K562 (cell line): Measurements from ENCODE around the gene RAP2B. TPM values are rescaled to one million over a fixed set of nuclear protein-coding genes. Genes with fewer than 3 reads are reported as not detected.
A peak's percentile ranks its signal among the peaks of the same experiment; 100 is the strongest.

Experiments
- ARID1B ChIP-seq: fragments of 450-650 bp; IDR thresholded peaks from 2 replicates; pipeline ENCODE4 v1.6.1; 2016; ENCODE audit warnings: antibody characterized with exemption, mild to moderate bottlenecking, inconsistent platforms
- CBFA2T3 ChIP-seq: fragments of 450-650 bp; IDR thresholded peaks from 2 replicates; pipeline ENCODE4 v1.6.1; 2017
- E2F6 ChIP-seq, 2 experiments: IDR thresholded peaks; 2 replicates each; pipeline ENCODE4 v1.6.1; 2011; ENCODE audit warnings: borderline replicate concordance in 1 of 2, control low read depth in 1 of 2, low read depth in 1 of 2, low read length in 1 of 2, mild to moderate bottlenecking in 1 of 2, mixed read lengths in 1 of 2, moderate library complexity in 1 of 2; ENCODE audit not compliant: insufficient read depth in 1 of 2, insufficient read length in 1 of 2, poor library complexity in 1 of 2, severe bottlenecking in 1 of 2; ENCODE audit errors: extremely low read depth in 1 of 2
- EP300 ChIP-seq: IDR thresholded peaks from 2 replicates; pipeline ENCODE4 v1.6.1; 2012; ENCODE audit warnings: low read length, improper control_type of control experiment
- FOXK2 ChIP-seq, 2 experiments: fragments of 450-650 bp; IDR thresholded peaks in 1 of 2; conservative IDR thresholded peaks in 1 of 2; 2 replicates each; pipeline ENCODE4 v1.6.1; 2016; ENCODE audit warnings: low read depth in 2 of 2, mild to moderate bottlenecking in 1 of 2
- JUN ChIP-seq, 2 experiments: sonication (generic) in 1 of 2; formaldehyde crosslinking in 1 of 2; IDR thresholded peaks; 2 replicates each; pipeline versions ENCODE4 v1.6.1 to v1.8.0; 2012 to 2022; ENCODE audit warnings: borderline replicate concordance in 2 of 2, mild to moderate bottlenecking in 2 of 2, improper control_type of control experiment in 1 of 2, low read depth in 1 of 2, low read length in 1 of 2, missing genetic modification reagents in 1 of 2
- JUND ChIP-seq, 2 experiments: IDR thresholded peaks; 2 replicates in 1 of 2; 3 replicates in 1 of 2; pipeline ENCODE4 v1.6.1; 2011; ENCODE audit warnings: borderline replicate concordance in 2 of 2, low read depth in 2 of 2, low read length in 2 of 2, improper control_type of control experiment in 1 of 2, missing biosample characterization in 1 of 2, missing genetic modification characterization in 1 of 2, missing genetic modification reagents in 1 of 2
- KDM1A ChIP-seq, 2 experiments: fragments of 450-650 bp; IDR thresholded peaks; 2 replicates each; pipeline ENCODE4 v1.6.1; 2016; ENCODE audit warnings: mild to moderate bottlenecking in 2 of 2
- MEF2A ChIP-seq: IDR thresholded peaks from 2 replicates; pipeline ENCODE4 v1.6.1; 2011; ENCODE audit warnings: low read depth, mild to moderate bottlenecking, low read length, moderate library complexity; ENCODE audit not compliant: control insufficient read depth
- MEIS2 ChIP-seq: fragments of 450-650 bp; IDR thresholded peaks from 2 replicates; pipeline ENCODE4 v1.6.1; 2014; ENCODE audit warnings: mild to moderate bottlenecking; ENCODE audit not compliant: partially characterized antibody
- MYNN ChIP-seq, 2 experiments: sonication (generic); formaldehyde crosslinking in 1 of 2; IDR thresholded peaks; 2 replicates each; pipeline versions ENCODE4 v1.5.0 to v1.6.1; 2016 to 2020; ENCODE audit warnings: antibody characterized with exemption in 1 of 2, missing genetic modification reagents in 1 of 2
- NBN ChIP-seq: fragments of 450-650 bp; IDR thresholded peaks from 2 replicates; pipeline ENCODE4 v1.6.1; 2016; ENCODE audit warnings: low read depth, mild to moderate bottlenecking
- NCOA1 ChIP-seq: fragments of 450-650 bp; IDR thresholded peaks from 2 replicates; pipeline ENCODE4 v1.6.1; 2016; ENCODE audit warnings: low read depth
- NCOR1 ChIP-seq: fragments of 450-650 bp; IDR thresholded peaks from 2 replicates; pipeline ENCODE4 v1.6.1; 2016; ENCODE audit warnings: mild to moderate bottlenecking, moderate library complexity
- RCOR1 ChIP-seq, 2 experiments: IDR thresholded peaks; 2 replicates each; pipeline ENCODE4 v1.6.1; 2012; ENCODE audit warnings: low read depth in 2 of 2, low read length in 2 of 2, borderline replicate concordance in 1 of 2, improper control_type of control experiment in 1 of 2
- SMARCA4 ChIP-seq: fragments of 450-650 bp; IDR thresholded peaks from 2 replicates; pipeline ENCODE4 v1.6.1; 2016
- SREBF2 ChIP-seq: sonication (generic); formaldehyde crosslinking; IDR thresholded peaks from 2 replicates; pipeline ENCODE4 v1.4.0; 2020; ENCODE audit warnings: mild to moderate bottlenecking, missing genetic modification reagents
- THAP12 ChIP-seq: fragments of 250-450 bp; sonication (Bioruptor Pico); IDR thresholded peaks from 2 replicates; pipeline ENCODE4 v1.9.0; 2021; ENCODE audit warnings: mild to moderate bottlenecking, inconsistent platforms
- TRIM24 ChIP-seq, 2 experiments: fragments of 450-650 bp; IDR thresholded peaks; 2 replicates each; pipeline ENCODE4 v1.6.1; 2016
- ZNF518B ChIP-seq: fragments of 250-450 bp; sonication (Bioruptor Pico); IDR thresholded peaks from 2 replicates; pipeline ENCODE4 v1.5.0; 2021; ENCODE audit warnings: mild to moderate bottlenecking, moderate library complexity
- ZNF561 ChIP-seq: fragments of 450-650 bp; formaldehyde crosslinking; conservative IDR thresholded peaks from 2 replicates; pipeline ENCODE4 v1.4.0; 2020; ENCODE audit warnings: mild to moderate bottlenecking, moderate library complexity
- polyA plus RNA-seq, 8 experiments: library from polyadenylated mRNA; depleted of rRNA in 4 of 8; stranded (reverse) in 5 of 8; unstranded in 3 of 8; fragments of >200 nt; fragmentation: Nextera tagmentation in 2 of 8; fragmentation: Illumina TruSeq in 1 of 8; extraction: Ambion mirVana in 2 of 8; extraction: Trizol in 1 of 8; gene quantifications; 2 replicates each; pipeline versions ENCODE4 v1.2.1 to v1.2.3, GENCODE V29; 2011 to 2014; ENCODE audit warnings: inconsistent platforms in 1 of 8, missing spikeins in 1 of 8
- total RNA-seq, 7 experiments: library from RNA; depleted of rRNA in 6 of 7; stranded (reverse); fragments of >200 nt in 6 of 7; fragmentation: Illumina TruSeq in 2 of 7; extraction: Trizol in 2 of 7; gene quantifications; 2 replicates each; pipeline versions ENCODE4 v1.2.1 to v1.2.3, GENCODE V29; 2011 to 2021; ENCODE audit warnings: low replicate concordance in 1 of 7

The RAP2B gene
- total and polyA plus RNA-seq, 9 of the 15 experiments (the other 6 are each of a cell fraction or from before 2014, with no cell fraction given) = 9.4 to 31.2 (median 15.8) TPM

- TF ChIP-seq ZNF518B = no peak
- no peak for TF ChIP-seq ZNF561 (CRISPR knock-in tag)
- TF ChIP-seq MEF2A = 0 out of 2 replicates have a peak, but pooled peaks have one; percentile 36
- 0 out of 4 replicates have a peak, but pooled peaks of 1 of the 2 experiments have one; percentile 21 for TF ChIP-seq FOXK2 (conservative IDR thresholded peaks at IDR 0.05 in 1 of 2, IDR thresholded peaks at IDR 0.05 in 1 of 2; ENCODE audit: low read depth in 2 of 2)
- peak; percentile 94 for TF ChIP-seq JUND (IDR thresholded peaks at IDR 0.05; ENCODE audit: borderline replicate concordance, low read depth, low read length)
- peak; percentile 82; the same call in 1 of the 3 replicates for TF ChIP-seq JUND (tag; IDR thresholded peaks at IDR 0.05; ENCODE audit: borderline replicate concordance, low read depth, low read length)
- TF ChIP-seq TRIM24 (IDR thresholded peaks at IDR 0.05) = peak in 1 of 2 experiments; percentile 43; a peak in 2 of 4 replicates
- TF ChIP-seq E2F6 (IDR thresholded peaks at IDR 0.05; ENCODE audit: borderline replicate concordance in 1 of 2, extremely low read depth in 1 of 2, insufficient read depth in 1 of 2, insufficient read length in 1 of 2, low read depth in 1 of 2, low read length in 1 of 2, poor library complexity in 1 of 2, severe bottlenecking in 1 of 2) = peak; percentile 37 to 43
- TF ChIP-seq SMARCA4 = peak; percentile 94
- no peak for TF ChIP-seq THAP12 (CRISPR knock-in tag)
- TF ChIP-seq ARID1B = peak; percentile 91
- TF ChIP-seq JUN (IDR thresholded peaks at IDR 0.05; ENCODE audit: borderline replicate concordance, low read depth, low read length) = peak; percentile 74
- no peak for TF ChIP-seq JUN (CRISPR knock-in tag; IDR thresholded peaks at IDR 0.05; ENCODE audit: borderline replicate concordance)
- TF ChIP-seq RCOR1 (IDR thresholded peaks at IDR 0.05; ENCODE audit: borderline replicate concordance in 1 of 2, low read depth in 2 of 2, low read length in 2 of 2) = peak in 1 of 2 experiments; percentile 30; a peak in 1 of 4 replicates
- TF ChIP-seq NCOR1 = peak; percentile 77
- peak in 1 of 2 experiments; percentile 34; a peak in 1 of 4 replicates for TF ChIP-seq KDM1A (IDR thresholded peaks at IDR 0.05)
- 0 out of 2 replicates have a peak, but pooled peaks have one; percentile 43 for TF ChIP-seq NBN
- TF ChIP-seq CBFA2T3 = peak; percentile 82
- 0 out of 2 replicates have a peak, but pooled peaks have one; percentile 46 for TF ChIP-seq NCOA1
- peak; percentile 79 for TF ChIP-seq MEIS2
- TF ChIP-seq MYNN (IDR thresholded peaks at IDR 0.05) = peak; percentile 44; the same call in 1 of the 2 replicates
- TF ChIP-seq MYNN (CRISPR knock-in tag; IDR thresholded peaks at IDR 0.05) = no peak
- no peak for TF ChIP-seq SREBF2 (CRISPR knock-in tag)
- peak; percentile 85; the same call in 1 of the 2 replicates for TF ChIP-seq EP300
Observed at GRCh38 chr3:153166206-153166605, 4.2 kb downstream of the RAP2B start (continued).
